AG09319 (cell line): ENCODE data around the gene SSBP2.

Experiments
- DNase-seq: peaks from one replicate; pipeline ENCODE4 v3.0.0-alpha.2; 2010; ENCODE audit warnings: low read depth; ENCODE audit errors: extremely low read depth
- TF ChIP-seq, protein P1 (sequence below): IDR thresholded peaks from 2 replicates; pipeline ENCODE4 v1.5.1; 2011; ENCODE audit warnings: low read depth, mild to moderate bottlenecking, inconsistent platforms, low read length, moderate library complexity

Gene SSBP2

GRCh38 chr5:81639556-81639955, 111.3 kb downstream of the SSBP2 start:
- TF ChIP-seq, protein P1, sequence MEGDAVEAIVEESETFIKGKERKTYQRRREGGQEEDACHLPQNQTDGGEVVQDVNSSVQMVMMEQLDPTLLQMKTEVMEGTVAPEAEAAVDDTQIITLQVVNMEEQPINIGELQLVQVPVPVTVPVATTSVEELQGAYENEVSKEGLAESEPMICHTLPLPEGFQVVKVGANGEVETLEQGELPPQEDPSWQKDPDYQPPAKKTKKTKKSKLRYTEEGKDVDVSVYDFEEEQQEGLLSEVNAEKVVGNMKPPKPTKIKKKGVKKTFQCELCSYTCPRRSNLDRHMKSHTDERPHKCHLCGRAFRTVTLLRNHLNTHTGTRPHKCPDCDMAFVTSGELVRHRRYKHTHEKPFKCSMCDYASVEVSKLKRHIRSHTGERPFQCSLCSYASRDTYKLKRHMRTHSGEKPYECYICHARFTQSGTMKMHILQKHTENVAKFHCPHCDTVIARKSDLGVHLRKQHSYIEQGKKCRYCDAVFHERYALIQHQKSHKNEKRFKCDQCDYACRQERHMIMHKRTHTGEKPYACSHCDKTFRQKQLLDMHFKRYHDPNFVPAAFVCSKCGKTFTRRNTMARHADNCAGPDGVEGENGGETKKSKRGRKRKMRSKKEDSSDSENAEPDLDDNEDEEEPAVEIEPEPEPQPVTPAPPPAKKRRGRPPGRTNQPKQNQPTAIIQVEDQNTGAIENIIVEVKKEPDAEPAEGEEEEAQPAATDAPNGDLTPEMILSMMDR, result no peak
- no peak for DNase-seq

GRCh38 chr5:81638471-81638870, 112.4 kb downstream of the SSBP2 start:
- no peak for DNase-seq
- TF ChIP-seq, protein P1, result no peak

DNA sequence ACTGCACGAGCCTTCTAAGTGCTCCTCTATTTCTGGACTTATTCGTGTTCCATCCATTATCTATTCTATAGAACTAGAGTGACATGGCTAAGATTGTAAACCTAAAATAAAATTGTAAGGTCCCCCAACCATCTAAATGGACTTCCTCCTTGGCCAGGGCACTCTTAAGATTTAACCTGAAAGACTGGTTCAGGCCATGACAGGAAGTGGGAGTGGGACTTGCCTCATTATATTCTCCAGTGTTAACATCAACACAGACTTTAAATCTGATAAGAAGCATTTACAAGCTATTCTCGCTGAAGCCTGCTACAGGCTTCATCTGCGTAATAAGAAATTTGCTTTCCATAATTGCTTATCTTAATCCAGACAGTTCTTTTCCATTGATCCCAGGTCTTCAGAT, 117.0 kb downstream of the SSBP2 start:
- no peak for DNase-seq
- TF ChIP-seq, protein P1, result no peak

GRCh38 chr5:81633471-81633870, 117.4 kb downstream of the SSBP2 start:
- DNase-seq, result no peak
- TF ChIP-seq, protein P1, result no peak

- DNase-seq, result no peak
- TF ChIP-seq, protein P1, result no peak
These were observed 118.2 kb downstream of the SSBP2 start for GRCh38 chr5:81632679-81633078.

DNA sequence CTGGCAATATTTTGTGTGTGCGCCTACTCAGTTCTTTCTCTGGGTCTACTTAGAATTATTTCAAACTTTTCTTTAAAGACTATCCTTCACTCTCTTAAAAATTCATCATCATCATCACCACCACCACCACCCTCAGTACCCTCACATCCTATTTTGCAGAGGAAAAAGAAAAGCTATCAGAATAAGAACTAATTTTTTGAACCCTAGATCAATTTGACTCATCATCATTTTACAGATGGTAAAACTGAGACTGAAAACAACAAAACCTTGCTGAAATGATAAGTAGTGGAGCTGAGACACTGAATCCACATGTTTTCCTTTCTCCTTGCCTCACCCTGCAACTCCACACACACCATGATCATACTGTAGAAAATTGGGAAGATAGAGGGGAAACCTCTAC, 119.3 kb downstream of the SSBP2 start:
- no peak for DNase-seq

GRCh38 chr5:81631124-81631523, 119.8 kb downstream of the SSBP2 start:
- no peak for DNase-seq
- TF ChIP-seq, protein P1, result no peak

More for the DNA sequence above, 119.3 kb downstream of the SSBP2 start:
- TF ChIP-seq, protein P1, result no peak

DNA sequence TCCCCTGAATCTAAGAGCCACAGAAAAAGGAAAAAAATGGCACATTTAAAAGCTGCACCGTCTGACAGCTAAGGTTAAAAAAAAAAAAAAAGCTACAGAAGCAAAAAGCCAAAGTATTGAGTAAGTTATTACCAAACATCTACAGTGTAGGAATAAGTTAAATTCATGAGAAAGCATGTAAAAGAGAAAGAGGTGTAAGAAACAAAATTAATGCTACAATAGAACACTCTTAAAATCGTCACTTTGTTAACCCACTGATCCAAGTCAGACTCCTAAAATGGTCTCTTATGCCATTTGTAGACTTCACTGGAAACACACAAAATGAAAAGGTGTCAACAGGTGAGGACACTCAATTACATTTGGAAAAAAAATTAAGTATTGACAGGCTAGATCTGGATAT, 120.2 kb downstream of the SSBP2 start:
- TF ChIP-seq, protein P1, result no peak
- DNase-seq, result no peak
